ENCODE measurements around the gene TEAD2.
"Not testable (repeated sequence)": the region's sequence is repeated elsewhere in the genome, so short reads cannot be mapped to it uniquely, and the experiment has no call there.

Gene TEAD2

GRCh38 chr19:49328741-49329140 lies 33.5 kb downstream of the TEAD2 start:
- DNase-seq: no peak

- peak; percentile 60 for DNase-seq
Observed at GRCh38 chr19:49327878-49328544, 34.2 kb downstream of the TEAD2 start.

GRCh38 chr19:49326165-49326704 lies 36.0 kb downstream of the TEAD2 start:
- DNase-seq: no peak

GRCh38 chr19:49325756-49326155 lies 36.5 kb downstream of the TEAD2 start:
- not testable (repeated sequence) for DNase-seq

- DNase-seq: no peak
Observed at GRCh38 chr19:49324801-49325576, 37.2 kb downstream of the TEAD2 start, which contains the start of gene SLC6A16. SLC6A16 (minus strand) TSS chr19:49325191; CDS start chr19:49311347, 13,844 bp downstream.

GRCh38 chr19:49318296-49318695 lies 43.9 kb downstream of the TEAD2 start:
- no peak for DNase-seq

GRCh38 chr19:49316284-49316683 lies 45.9 kb downstream of the TEAD2 start:
- DNase-seq: no peak

- no peak for DNase-seq
Observed at GRCh38 chr19:49315111-49315510, 47.1 kb downstream of the TEAD2 start.

- DNase-seq: no peak
Observed at GRCh38 chr19:49309087-49309486, 53.1 kb downstream of the TEAD2 start.

GRCh38 chr19:49306734-49307133 lies 55.5 kb downstream of the TEAD2 start:
- DNase-seq: not testable (repeated sequence)

GRCh38 chr19:49301866-49302252 lies 60.4 kb downstream of the TEAD2 start:
- no peak for DNase-seq

GRCh38 chr19:49301165-49301865 lies 60.9 kb downstream of the TEAD2 start:
- DNase-seq: peak; percentile 78

- not testable (repeated sequence) for DNase-seq
Observed at GRCh38 chr19:49298653-49299052, 63.6 kb downstream of the TEAD2 start.

- no peak for DNase-seq
Observed at GRCh38 chr19:49297403-49297802, 64.8 kb downstream of the TEAD2 start.

- no peak for DNase-seq
Observed at GRCh38 chr19:49295208-49295880, 66.9 kb downstream of the TEAD2 start.

- no peak for DNase-seq
Observed at GRCh38 chr19:49294401-49294800, 67.8 kb downstream of the TEAD2 start.

Measured in activated CD4-positive, alpha-beta T cell treated with anti-CD3 and anti-CD28 coated beads, Interleukin-2, amount 50 U/mL, for 16 hours (primary cell).